ENCODE data around the gene PSMD1.

- peak; percentile 86 for TF ChIP-seq GATA2 (IDR thresholded peaks at IDR 0.05; ENCODE audit: low read depth, low read length)
- TF ChIP-seq GATA3 (IDR thresholded peaks at IDR 0.05; ENCODE audit: low read depth, low read length), result no peak
These were observed 141.9 kb downstream of the PSMD1 start, which contains the start of gene ARMC9 for GRCh38 chr2:231198291-231199173.

Data from SH-SY5Y (cell line).